HG02678 (cell line): ENCODE results near the gene TAGLN.
"Not testable (repeated sequence)": the region's sequence is repeated elsewhere in the genome, so short reads cannot be mapped to it uniquely, and the experiment has no call there.

Source experiments
- ATAC-seq: cut with Tn5 transposase; IDR thresholded peaks from one replicate; pipeline ENCODE4 v1.9.1; 2021; ENCODE audit warnings: mild to moderate bottlenecking, moderate library complexity; ENCODE audit not compliant: unreplicated experiment

Gene TAGLN

DNA sequence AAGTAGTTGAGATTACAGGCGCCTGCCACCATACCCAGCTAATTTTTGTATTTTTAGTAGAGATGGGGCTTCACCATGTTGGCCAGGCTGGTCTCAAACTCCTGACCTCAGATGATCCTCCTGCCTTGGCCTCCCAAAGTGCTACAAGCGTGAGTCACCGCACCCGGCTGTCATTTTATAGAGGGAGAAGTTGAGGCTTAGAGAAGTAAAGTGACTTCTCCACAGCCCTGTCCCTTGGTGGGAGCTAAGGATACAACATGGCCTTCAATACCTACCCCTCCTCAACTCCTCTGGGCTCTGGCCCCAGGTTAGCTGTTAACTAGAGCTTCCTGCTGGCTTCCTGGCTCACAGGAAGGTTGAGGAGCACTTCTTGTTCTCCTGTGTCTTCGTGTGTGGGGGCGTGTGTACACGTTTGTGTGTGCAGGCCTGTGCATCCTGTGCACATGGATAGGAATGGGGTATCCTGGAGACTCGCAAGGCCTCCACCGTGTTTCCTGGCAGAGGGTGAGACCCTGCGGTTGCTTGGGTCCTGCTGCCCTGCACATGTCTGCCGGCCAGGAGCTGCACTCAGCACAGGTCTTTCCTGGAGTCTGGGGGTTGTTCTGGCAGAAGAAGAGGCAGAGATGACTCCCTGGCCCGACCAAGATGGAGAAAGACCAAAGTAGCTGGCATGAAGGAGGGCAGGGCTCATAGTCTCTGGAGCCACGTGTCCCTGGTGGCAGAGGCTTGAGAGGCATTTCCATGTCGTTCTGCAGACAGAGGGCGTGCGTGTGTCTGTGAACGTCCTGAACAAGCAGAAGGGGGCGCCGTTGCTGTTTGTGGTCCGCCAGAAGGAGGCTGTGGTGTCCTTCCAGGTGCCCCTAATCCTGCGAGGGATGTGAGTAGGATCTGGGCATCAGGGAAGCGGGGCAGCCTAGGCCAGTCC lies 18.2 kb upstream of the TAGLN start:
- ATAC-seq, result no peak

DNA sequence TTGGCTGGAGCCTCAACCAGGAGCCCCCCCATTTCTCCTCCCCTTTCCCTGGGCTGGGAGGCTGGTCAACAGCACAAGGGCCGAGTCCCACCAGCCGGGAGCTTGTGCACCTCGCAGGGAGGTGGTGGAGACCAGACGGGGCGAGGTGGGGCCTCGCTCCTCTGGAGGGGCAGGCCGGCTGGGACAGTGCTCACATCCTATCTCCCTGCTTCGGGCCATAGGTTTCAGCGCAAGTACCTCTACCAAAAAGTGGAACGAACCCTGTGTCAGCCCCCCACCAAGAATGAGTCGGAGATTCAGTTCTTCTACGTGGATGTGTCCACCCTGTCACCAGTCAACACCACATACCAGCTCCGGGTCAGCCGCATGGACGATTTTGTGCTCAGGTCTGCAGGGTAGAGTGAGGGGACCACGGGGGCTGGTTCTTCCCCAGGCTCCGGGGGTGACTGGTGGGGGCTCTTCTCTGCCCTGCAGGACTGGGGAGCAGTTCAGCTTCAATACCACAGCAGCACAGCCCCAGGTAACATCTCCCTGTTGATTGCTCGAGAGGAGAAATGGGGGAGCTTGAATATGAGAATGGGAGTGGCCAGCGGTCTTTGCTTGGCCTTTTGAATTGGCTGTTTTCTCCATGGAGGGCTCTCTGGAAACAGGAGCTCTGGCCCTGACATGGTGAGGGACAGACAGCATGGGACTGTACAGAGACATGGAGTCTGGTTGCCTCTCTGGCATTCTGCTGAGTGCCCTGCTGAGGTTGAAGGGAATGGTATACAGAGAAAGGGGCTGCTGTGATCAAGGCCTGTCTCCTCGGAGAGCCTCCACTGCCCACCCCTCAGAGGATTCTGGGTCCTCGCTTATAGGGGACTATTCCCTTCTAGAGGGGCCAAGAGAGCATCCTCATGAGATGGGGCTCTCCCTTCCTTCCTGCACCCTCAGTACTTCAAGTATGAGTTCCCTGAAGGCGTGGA lies 17.3 kb upstream of the TAGLN start:
- no peak for ATAC-seq

GRCh38 chr11:117182551-117182935 lies 16.6 kb upstream of the TAGLN start:
- no peak for ATAC-seq

DNA sequence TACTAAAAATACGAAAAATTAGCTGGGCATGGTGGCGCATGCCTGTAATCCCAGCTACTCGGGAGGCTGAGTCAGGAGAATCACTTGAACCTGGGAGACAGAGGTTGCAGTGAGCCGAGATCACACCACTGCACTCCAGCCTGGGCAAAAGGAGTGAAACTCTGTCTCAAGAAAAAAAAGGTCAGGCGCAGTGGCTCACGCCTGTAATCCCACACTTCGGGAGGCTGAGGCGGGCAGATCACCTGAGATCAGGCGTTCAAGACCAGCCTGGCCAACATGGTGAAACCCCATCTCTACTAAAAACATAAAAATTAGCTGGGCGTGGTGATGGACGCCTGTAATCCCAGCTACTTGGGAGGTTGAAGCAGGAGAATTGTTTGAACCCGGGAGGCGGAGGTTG lies 16.0 kb upstream of the TAGLN start:
- ATAC-seq, result not testable (repeated sequence)

- ATAC-seq, result no peak
These were observed 15.3 kb upstream of the TAGLN start for GRCh38 chr11:117183724-117184349.

DNA sequence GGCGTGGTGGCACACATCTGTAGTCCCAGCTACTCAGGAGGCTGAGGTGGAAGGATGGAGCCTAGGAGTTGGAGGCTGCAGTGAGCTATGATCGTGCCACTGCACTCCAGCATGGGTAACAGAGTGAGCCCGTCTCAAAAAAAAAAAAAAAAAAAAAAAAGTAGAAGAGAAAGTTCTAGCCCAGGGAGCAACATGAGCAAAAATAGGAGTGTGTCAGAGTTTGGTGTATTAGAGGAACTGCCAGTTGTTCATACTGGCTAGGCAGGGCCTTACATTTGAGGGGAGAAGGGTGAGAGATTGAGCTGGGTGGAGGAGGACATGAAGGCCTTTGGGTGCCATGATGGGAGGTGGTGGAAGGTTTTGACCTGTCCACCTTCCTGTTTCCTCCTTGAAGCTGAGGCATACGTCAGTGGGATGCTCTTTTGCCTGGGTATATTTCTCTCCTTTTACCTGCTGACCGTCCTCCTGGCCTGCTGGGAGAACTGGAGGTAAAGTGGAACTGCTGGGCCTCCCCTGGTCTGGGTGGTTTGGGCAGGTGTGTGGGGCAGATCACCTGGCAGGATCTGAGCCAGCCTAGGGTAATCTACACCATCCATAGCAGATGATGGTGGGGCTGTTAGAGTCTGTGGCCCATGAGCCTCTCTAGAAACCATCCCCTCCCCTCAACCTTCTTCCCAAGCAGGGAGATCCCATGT lies 13.3 kb upstream of the TAGLN start:
- ATAC-seq, result no peak

DNA sequence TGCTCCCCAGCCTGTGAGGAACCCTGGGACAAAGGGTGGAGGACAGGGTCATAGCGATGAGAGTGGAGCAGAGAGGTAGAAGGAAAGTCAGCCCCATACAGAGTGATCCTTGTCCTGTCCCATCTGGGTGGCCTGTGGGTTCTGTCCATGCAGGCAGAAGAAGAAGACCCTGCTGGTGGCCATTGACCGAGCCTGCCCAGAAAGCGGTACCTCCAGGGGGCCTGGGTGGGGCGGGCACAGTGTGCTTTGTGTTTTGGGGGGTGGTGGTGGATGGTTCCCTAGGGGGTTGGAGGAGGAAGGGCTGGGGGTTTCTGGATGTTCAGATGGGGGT lies 12.8 kb upstream of the TAGLN start:
- no peak for ATAC-seq

DNA sequence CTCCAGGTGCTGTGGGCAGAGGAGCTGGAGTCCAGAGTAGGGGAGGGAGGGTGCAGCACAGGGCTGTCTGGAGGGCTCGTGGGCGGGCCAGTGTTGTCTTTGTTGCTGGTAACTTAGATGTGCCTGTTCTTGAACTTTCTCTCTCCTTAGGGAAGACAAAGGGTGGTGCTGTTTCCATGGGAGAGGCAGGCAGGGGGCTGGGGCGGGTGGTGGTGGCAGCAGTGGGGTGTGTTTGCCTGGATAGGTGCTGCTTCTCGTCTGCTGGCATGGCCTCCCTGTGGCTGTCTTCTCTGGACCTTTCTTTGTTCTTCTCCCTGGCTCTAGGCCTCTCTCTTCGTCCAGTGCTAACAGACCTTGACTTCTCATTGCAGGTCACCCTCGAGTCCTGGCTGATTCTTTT lies 12.2 kb upstream of the TAGLN start:
- ATAC-seq, result no peak

DNA sequence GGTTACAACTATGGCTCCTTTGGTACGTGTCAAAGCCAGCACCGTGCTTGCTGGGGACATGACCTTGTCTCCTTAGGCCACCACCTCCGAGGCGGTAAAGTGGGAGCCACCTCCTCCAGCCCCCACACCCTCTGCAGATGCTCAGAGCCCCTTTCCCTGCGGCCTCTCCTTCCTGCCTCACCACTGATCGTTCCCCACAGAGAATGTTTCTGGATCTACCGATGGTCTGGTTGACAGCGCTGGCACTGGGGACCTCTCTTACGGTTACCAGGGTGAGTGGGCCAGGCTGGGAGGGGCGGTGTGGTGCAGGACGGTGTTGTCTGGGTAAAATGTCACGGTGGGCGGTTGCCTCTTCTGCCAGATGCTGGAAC lies 11.8 kb upstream of the TAGLN start:
- no peak for ATAC-seq

GRCh38 chr11:117187799-117188481 lies 11.2 kb upstream of the TAGLN start:
- no peak for ATAC-seq

DNA sequence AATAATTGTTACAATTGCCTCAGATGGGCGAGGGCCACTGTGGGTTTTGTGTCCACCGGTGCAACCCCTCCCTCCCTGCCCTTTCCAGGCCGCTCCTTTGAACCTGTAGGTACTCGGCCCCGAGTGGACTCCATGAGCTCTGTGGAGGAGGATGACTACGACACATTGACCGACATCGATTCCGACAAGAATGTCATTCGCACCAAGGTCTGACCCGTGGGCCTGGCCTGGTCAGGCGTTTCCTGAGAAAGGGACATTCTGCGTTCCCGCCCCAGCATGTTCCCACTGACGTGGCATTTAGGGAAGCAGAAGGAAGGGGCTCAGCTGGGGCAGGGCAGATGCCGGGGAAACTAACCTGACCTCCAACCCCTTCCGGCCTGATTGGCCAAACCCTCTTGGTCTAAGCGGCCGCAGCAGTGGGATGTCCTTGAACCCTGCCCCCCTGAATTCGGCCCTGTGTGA lies 10.5 kb upstream of the TAGLN start:
- no peak for ATAC-seq

DNA sequence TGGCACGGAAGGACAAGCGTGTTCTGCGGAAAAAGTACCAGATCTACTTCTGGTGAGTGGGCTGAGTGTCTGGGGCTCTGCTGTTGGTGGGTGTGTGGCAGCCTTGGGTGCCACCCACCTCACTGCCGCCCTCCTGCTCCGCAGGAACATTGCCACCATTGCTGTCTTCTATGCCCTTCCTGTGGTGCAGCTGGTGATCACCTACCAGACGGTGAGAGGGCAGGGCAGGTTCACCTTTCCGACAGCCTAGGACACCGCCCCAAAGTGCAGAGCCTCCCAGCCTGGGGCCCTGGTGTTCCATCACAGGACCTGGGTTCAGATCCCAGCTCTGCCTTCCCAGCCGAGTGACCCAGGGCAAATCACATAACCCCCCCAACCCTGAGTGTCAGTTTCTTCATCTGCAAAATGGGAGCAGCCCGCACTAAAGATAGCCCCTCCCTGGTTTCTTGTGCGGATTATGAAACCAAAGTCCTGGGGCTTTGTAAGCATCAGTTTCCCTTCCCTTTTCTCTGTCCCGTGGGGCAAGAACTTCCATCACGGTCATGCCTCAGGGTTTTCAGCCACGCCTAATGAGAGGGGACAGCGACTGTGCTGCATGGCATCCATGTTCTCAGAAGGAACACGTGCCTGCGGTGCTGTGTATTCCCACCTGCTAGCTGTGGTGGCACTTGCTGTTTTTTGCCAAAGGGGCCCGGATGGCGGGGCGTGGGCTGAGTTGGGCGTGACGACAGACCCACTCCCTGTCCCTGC lies 9.8 kb upstream of the TAGLN start:
- peak; percentile 58 for ATAC-seq

DNA sequence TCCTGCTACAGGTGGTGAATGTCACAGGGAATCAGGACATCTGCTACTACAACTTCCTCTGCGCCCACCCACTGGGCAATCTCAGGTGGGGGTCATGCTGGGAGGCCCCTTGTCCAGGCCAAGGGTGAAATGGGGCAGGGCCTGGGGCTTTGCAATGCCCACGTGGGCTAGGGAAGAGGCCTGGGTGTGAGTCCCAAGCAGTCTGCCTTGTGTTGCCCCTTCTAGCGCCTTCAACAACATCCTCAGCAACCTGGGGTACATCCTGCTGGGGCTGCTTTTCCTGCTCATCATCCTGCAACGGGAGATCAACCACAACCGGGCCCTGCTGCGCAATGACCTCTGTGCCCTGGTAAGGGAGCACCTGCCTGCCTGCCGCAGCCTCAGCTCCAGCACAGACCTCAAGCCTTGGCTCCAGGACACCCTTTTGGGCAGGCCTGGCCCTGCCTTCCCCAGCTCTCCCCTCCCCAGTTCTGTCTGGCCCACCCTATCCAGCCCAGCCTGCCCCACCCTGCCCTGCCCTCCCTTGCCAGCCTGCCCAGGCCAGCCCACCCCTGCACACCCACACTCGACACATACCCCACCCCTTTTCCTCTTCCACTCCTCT lies 9.1 kb upstream of the TAGLN start:
- ATAC-seq, result no peak

- ATAC-seq, result no peak
These were observed 7.3 kb upstream of the TAGLN start for GRCh38 chr11:117191680-117192400.

GRCh38 chr11:117192401-117192875 lies 6.7 kb upstream of the TAGLN start:
- ATAC-seq, result no peak

GRCh38 chr11:117193130-117194020 lies 5.8 kb upstream of the TAGLN start:
- no peak for ATAC-seq

DNA sequence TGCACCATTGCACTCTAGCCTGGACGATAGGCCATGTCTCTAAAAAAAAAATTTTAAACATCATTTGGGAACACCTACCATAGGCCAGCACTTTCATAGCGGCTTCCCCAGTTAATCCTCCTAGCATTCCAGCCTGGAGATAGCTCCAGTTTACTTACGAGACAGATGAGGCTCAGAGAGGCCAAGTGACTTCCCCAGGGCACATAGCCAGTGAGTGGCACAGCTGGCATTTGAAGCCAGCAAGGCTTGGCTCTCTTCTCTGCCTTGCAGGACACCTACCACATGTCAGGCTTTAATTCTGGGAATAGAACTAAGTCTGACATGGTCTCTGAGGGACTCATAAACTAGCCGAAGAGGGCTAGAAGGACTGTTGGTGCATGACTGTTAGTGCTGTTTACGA lies 4.9 kb upstream of the TAGLN start:
- no peak for ATAC-seq
